ENCODE data around the gene FNTB. TPM values are rescaled to one million over a fixed set of nuclear protein-coding genes. Genes with fewer than 3 reads are reported as not detected.

FNTB gene
- total and polyA plus RNA-seq, 2 experiments from 2014 or later, result 8.6 to 12.5 TPM

DNA sequence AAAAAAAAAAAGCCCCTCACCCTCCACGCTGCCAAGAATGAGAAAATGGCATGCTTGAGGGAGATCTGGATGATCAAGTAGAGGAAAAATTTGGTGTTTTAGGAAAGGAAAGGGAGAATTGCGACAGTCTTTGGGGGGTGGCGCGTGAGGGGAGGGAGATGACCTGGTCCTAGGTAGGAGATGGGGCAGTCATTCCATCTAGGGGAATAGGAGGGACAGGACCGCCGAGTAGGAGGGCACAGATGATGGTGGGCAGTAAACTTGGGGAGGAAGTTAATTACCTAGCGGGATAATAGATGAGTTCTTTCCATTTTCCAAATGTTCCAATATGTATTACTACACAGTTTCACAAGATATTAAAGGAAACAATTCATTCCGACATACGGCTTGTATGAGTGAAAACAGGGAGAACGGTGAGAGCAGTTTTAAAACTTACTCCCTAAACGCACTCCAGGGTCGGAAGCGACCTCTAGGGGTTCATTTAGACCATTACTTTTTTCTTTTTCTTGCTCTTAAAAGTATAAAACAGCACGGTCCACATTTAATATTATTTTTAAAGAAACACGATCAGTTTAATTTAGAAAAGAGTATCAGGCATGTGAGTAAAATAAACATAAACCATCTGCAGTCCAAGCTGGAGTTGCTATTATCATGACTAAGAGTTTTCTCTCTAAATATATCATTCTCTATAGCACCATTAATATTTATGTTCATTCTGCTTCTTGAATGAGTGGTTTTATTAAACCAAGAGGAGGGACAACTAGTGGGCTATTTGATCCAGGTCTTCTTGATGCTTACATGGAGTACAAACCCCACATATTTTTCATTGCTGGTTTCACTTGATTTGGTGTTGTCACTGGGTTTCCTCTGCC, 3.0 kb upstream of the FNTB start (continued):
- TF ChIP-seq, protein P1, sequence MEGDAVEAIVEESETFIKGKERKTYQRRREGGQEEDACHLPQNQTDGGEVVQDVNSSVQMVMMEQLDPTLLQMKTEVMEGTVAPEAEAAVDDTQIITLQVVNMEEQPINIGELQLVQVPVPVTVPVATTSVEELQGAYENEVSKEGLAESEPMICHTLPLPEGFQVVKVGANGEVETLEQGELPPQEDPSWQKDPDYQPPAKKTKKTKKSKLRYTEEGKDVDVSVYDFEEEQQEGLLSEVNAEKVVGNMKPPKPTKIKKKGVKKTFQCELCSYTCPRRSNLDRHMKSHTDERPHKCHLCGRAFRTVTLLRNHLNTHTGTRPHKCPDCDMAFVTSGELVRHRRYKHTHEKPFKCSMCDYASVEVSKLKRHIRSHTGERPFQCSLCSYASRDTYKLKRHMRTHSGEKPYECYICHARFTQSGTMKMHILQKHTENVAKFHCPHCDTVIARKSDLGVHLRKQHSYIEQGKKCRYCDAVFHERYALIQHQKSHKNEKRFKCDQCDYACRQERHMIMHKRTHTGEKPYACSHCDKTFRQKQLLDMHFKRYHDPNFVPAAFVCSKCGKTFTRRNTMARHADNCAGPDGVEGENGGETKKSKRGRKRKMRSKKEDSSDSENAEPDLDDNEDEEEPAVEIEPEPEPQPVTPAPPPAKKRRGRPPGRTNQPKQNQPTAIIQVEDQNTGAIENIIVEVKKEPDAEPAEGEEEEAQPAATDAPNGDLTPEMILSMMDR (conservative IDR thresholded peaks at IDR 0.05; ENCODE audit: low read depth in 2 of 2), result peak; percentile 76 to 83
- no peak for TF ChIP-seq JUNB (IDR thresholded peaks at IDR 0.05; ENCODE audit: unreplicated experiment)
- TF ChIP-seq STAT1 (IDR thresholded peaks at IDR 0.05; ENCODE audit: unreplicated experiment), result no peak
- TF ChIP-seq EZH2phosphoT487 (IDR thresholded peaks at IDR 0.05; ENCODE audit: unreplicated experiment), result no peak

DNA sequence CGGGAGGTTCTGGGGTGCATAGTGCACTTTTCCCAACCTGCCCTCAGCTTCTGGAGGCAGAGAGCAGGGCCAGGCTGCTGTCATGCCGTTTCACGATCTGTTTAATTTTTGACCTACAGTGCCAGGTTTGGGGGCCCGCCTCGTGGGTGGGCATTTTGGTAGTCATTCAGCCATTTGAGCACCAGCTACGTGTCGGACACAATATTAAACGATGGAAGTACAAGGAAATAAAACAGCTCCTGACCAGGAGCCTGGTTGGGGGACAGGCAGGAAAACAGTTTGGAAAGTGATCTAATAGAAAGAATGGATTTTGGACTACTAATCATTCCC, 708 bp downstream of the FNTB start:
- Histone ChIP-seq H3K27ac (ENCODE audit: low read depth) (no peak overlapping the region), H4K20me1 (replicated peaks; ENCODE audit: insufficient read depth) (peaks cover 6% of the 10 kb centered on the region; the same call in 1 of the 2 replicates)
- H3K36me3 Mint-ChIP-seq (ENCODE audit: low read depth), result no peaks in the 10 kb centered on the region

More for the DNA sequence above, 708 bp downstream of the FNTB start:
- Mint-ChIP-seq H3K4me3 (peak overlapping the region; percentile 96), H3K4me1 (peaks cover 8% of the 10 kb centered on the region), H3K9me3 (no peaks in the 10 kb centered on the region), H3K27ac (peak overlapping the region; percentile 98), H3K27me3 (ENCODE audit: insufficient read depth, low read depth, poor library complexity) (peaks cover 15% of the 10 kb centered on the region)
- H3K9me2 ChIP-seq (ENCODE audit: insufficient read depth), result no peaks in the 10 kb centered on the region
- H3K27me3 ChIP-seq (ENCODE audit: insufficient read depth), result peaks cover 5% of the 10 kb centered on the region; the same call in 1 of the 2 replicates
- peaks cover 35% of the 10 kb centered on the region for H3K79me2 ChIP-seq (replicated peaks; ENCODE audit: insufficient read depth)
- DNase-seq (ENCODE audit: low spot score) (no peak), ATAC-seq (peak; percentile 61)
- H3K4me2 ChIP-seq, result peak overlapping the region; percentile 96
- H3K4me1 ChIP-seq (ENCODE audit: insufficient read depth), result peaks cover 11% of the 10 kb centered on the region
- H2AFZ ChIP-seq, result peak overlapping the region; percentile 85
- peak overlapping the region; percentile 72 for H3K4me3 ChIP-seq
- no peak for TF ChIP-seq ZNF331 (CRISPR knock-in tag; IDR thresholded peaks at IDR 0.05; ENCODE audit: low read depth)
- TF ChIP-seq JUNB (IDR thresholded peaks at IDR 0.05; ENCODE audit: unreplicated experiment), result no peak
- TF ChIP-seq, protein P2, sequence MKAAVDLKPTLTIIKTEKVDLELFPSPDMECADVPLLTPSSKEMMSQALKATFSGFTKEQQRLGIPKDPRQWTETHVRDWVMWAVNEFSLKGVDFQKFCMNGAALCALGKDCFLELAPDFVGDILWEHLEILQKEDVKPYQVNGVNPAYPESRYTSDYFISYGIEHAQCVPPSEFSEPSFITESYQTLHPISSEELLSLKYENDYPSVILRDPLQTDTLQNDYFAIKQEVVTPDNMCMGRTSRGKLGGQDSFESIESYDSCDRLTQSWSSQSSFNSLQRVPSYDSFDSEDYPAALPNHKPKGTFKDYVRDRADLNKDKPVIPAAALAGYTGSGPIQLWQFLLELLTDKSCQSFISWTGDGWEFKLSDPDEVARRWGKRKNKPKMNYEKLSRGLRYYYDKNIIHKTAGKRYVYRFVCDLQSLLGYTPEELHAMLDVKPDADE (IDR thresholded peaks at IDR 0.05), result no peak
- no peak for TF ChIP-seq EZH2phosphoT487 (IDR thresholded peaks at IDR 0.05; ENCODE audit: unreplicated experiment)
- TF ChIP-seq, protein P1 (conservative IDR thresholded peaks at IDR 0.05; ENCODE audit: low read depth in 2 of 2), result no peak
- H3F3A ChIP-seq (replicated peaks; ENCODE audit: low read depth), result 0 out of 2 replicates have a peak, but pooled peaks cover 3% of the 10 kb centered on the region
- H3K36me3 ChIP-seq (ENCODE audit: insufficient read depth), result no peaks in the 10 kb centered on the region

All from GM23338 (cell line).